SK-N-SH treated with all-trans-retinoic acid at 6 μM for 48 hours (cell line): ENCODE data around the gene KRT86.

Experiments used
- BACH2 ChIP-seq: fragments of 250-450 bp; sonication (Bioruptor Pico); IDR thresholded peaks from 2 replicates; pipeline ENCODE4 v1.9.0; 2021; ENCODE audit warnings: mild to moderate bottlenecking, borderline replicate concordance
- CREB5 ChIP-seq: fragments of 250-450 bp; sonication (Bioruptor Pico); IDR thresholded peaks from 2 replicates; pipeline ENCODE4 v1.5.1; 2020; ENCODE audit warnings: low read depth, mild to moderate bottlenecking, moderate library complexity
- GLIS3 ChIP-seq: fragments of 250-450 bp; sonication (Bioruptor Pico); IDR thresholded peaks from 2 replicates; pipeline ENCODE4 v1.5.0; 2020; ENCODE audit warnings: mild to moderate bottlenecking, moderate library complexity
- ISL1 ChIP-seq: fragments of 250-450 bp; sonication (Bioruptor Pico); IDR thresholded peaks from 2 replicates; pipeline ENCODE4 v2.1.2; 2022; ENCODE audit warnings: mild to moderate bottlenecking, moderate library complexity
- PATZ1 ChIP-seq: fragments of 250-450 bp; sonication (Bioruptor Pico); IDR thresholded peaks from 2 replicates; pipeline ENCODE4 v1.8.0; 2020; ENCODE audit warnings: mild to moderate bottlenecking, moderate library complexity, borderline replicate concordance
- PPARA ChIP-seq: fragments of 250-450 bp; sonication (Bioruptor Pico); IDR thresholded peaks from 2 replicates; pipeline ENCODE4 v1.5.0; 2020; ENCODE audit warnings: mild to moderate bottlenecking, borderline replicate concordance
- SNAI2 ChIP-seq: fragments of 250-450 bp; sonication (Bioruptor Pico); IDR thresholded peaks from 2 replicates; pipeline ENCODE4 v1.5.0; 2020; ENCODE audit warnings: mild to moderate bottlenecking, moderate library complexity
- TOX ChIP-seq: fragments of 250-450 bp; sonication (Bioruptor Pico); IDR thresholded peaks from 2 replicates; pipeline ENCODE4 v1.8.0; 2021; ENCODE audit warnings: mild to moderate bottlenecking, moderate library complexity, borderline replicate concordance
- ZFP30 ChIP-seq: fragments of 450-650 bp; formaldehyde crosslinking; IDR thresholded peaks from 2 replicates; pipeline ENCODE4 v1.5.0; 2022; ENCODE audit warnings: mild to moderate bottlenecking, moderate library complexity
- ZNF70 ChIP-seq: fragments of 450-650 bp; formaldehyde crosslinking; IDR thresholded peaks from 2 replicates; pipeline ENCODE4 v1.5.0; 2020; ENCODE audit warnings: mild to moderate bottlenecking, moderate library complexity
- ZNF8 ChIP-seq: fragments of 450-650 bp; formaldehyde crosslinking; IDR thresholded peaks from 2 replicates; pipeline ENCODE4 v1.5.0; 2020; ENCODE audit warnings: mild to moderate bottlenecking, moderate library complexity

- TF ChIP-seq GLIS3 (CRISPR knock-in tag) (no peak), CREB5 (CRISPR knock-in tag) (no peak), SNAI2 (CRISPR knock-in tag) (no peak), PATZ1 (CRISPR knock-in tag) (no peak), PPARA (CRISPR knock-in tag) (no peak), ZNF8 (no peak), ZNF70 (CRISPR knock-in tag) (no peak), ISL1 (CRISPR knock-in tag) (no peak), BACH2 (CRISPR knock-in tag) (no peak), ZFP30 (CRISPR knock-in tag) (no peak), TOX (no peak)
Measured at GRCh38 chr12:52350786-52351185, 76.3 kb downstream of the KRT86 start.
